Measurements from ENCODE around the gene BAG1. TPM values are rescaled to one million over a fixed set of nuclear protein-coding genes. Genes with fewer than 3 reads are reported as not detected.
A peak's percentile ranks its signal among the peaks of the same experiment; 100 is the strongest.

Gene BAG1
- total and polyA plus RNA-seq, 7 experiments from 2014 or later: 48.6 to 90.5 (median 65.0) TPM

DNA sequence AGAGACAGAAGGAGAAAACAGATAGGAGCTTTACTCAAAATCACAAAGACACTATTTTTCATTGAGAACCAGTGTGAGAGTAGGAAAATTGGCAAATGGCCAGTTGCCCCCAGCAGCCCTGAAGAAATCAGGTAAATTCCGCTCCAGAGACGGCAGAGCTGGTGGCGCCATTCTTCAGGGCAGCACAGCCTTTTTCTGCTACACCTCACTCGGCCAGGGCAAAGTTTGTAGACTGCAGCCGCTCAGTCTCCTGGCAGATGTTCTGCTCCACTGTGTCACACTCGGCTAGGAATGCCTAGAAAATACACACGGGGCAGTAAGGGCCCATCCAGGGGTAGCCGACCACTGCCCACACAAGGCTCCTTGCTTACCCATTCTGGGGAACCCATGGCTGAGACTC lies 9.5 kb downstream of the BAG1 start:
- Histone ChIP-seq H3K36me3 (ENCODE audit: control insufficient read depth in 2 of 3, insufficient read depth in 3 of 3, low read length in 3 of 3) (peaks cover 12 to 76% (median 22%) of the 10 kb centered on the region in 3 experiments), H3K4me3 (ENCODE audit: low read length) (no peak overlapping the region), H3K27me3 (ENCODE audit: control insufficient read depth in 2 of 2, insufficient read depth in 2 of 2, low read length in 2 of 2) (no peaks in the 10 kb centered on the region), H3K27ac (ENCODE audit: low read depth, low read length) (no peak overlapping the region), H3K4me1 (ENCODE audit: control insufficient read depth in 2 of 2, insufficient read depth in 2 of 2, low read length in 2 of 2) (no peaks in the 10 kb centered on the region), H3K9me3 (ENCODE audit: control insufficient read depth in 2 of 3, low read length in 3 of 3) (no peaks in the 10 kb centered on the region)
- no peaks in the 10 kb centered on the region for H3K9me3 Mint-ChIP-seq
- intact Hi-C loops (cut with micrococcal nuclease): no loop called here
- peaks cover 0 to 12% (median 4%) of the 10 kb centered on the region in 7 donors for H3K4me1 Mint-ChIP-seq
- ChIA-PET POLR2A (interaction anchor here (0.9 kb wide), 1 partner anchor 10 kb away, joined by 3 read pairs; the partner anchor contains the start of genes BAG1 and CHMP5), CTCF (interaction anchor here (0.5 kb wide), 1 partner anchor 559 kb away, joined by 3 read pairs; no protein-coding TSS in a partner anchor)
- no peaks in the 10 kb centered on the region for H3K27me3 Mint-ChIP-seq
- H3K27ac Mint-ChIP-seq: no peak overlapping the region
- ATAC-seq (no peak), DNase-seq (no peak)
- peaks cover 12 to 48% (median 29%) of the 10 kb centered on the region in 5 donors for H3K36me3 Mint-ChIP-seq
- no peak overlapping the region for H3K4me3 Mint-ChIP-seq

DNA sequence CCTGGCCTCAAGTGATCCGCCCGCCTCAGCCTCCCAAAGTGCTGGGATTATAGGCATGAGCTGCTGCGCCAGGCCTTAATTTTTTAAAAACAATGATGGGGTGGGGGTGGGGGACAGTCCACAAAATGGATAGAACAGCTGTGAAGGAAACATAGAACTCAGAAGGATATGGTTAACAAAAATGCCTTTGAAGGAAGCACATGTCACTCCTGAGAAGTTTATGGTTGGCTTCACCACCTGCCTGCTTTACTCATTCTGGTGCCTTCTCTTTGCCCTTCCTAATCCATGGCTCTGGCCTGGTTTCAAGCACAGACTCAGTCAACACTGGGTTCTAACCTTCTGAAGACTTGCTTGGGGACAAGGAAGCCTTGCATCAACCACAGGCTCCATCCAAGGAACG lies 10.3 kb downstream of the BAG1 start:
- Mint-ChIP-seq H3K36me3 (peaks cover 9 to 42% (median 26%) of the 10 kb centered on the region in 5 donors), H3K27ac (no peak overlapping the region), H3K4me3 (no peak overlapping the region), H3K9me3 (no peaks in the 10 kb centered on the region), H3K4me1 (peaks cover 0 to 6% (median 1%) of the 10 kb centered on the region in 7 donors), H3K27me3 (no peaks in the 10 kb centered on the region)
- H3K9me3 ChIP-seq (ENCODE audit: control insufficient read depth in 2 of 3, low read length in 3 of 3): no peaks in the 10 kb centered on the region
- intact Hi-C loops (cut with micrococcal nuclease): no loop called here
- ChIA-PET CTCF (interaction anchor here (0.5 kb wide), 1 partner anchor 560 kb away, joined by 3 read pairs; no protein-coding TSS in a partner anchor), POLR2A (interaction anchor here (1.3 kb wide), 1 partner anchor 36 kb away, joined by 3 read pairs; the partner anchor contains the start of gene NFX1)
- H3K36me3 ChIP-seq (ENCODE audit: control insufficient read depth in 2 of 3, insufficient read depth in 3 of 3, low read length in 3 of 3): peaks cover 12 to 68% (median 14%) of the 10 kb centered on the region in 3 experiments
- H3K27me3 ChIP-seq (ENCODE audit: control insufficient read depth in 2 of 2, insufficient read depth in 2 of 2, low read length in 2 of 2): no peaks in the 10 kb centered on the region
- no peaks in the 10 kb centered on the region for H3K4me1 ChIP-seq (ENCODE audit: control insufficient read depth in 2 of 2, insufficient read depth in 2 of 2, low read length in 2 of 2)
- H3K27ac ChIP-seq (ENCODE audit: low read depth, low read length): no peak overlapping the region
- ATAC-seq (no peak), DNase-seq (no peak)
- H3K4me3 ChIP-seq (ENCODE audit: low read length): no peak overlapping the region

DNA sequence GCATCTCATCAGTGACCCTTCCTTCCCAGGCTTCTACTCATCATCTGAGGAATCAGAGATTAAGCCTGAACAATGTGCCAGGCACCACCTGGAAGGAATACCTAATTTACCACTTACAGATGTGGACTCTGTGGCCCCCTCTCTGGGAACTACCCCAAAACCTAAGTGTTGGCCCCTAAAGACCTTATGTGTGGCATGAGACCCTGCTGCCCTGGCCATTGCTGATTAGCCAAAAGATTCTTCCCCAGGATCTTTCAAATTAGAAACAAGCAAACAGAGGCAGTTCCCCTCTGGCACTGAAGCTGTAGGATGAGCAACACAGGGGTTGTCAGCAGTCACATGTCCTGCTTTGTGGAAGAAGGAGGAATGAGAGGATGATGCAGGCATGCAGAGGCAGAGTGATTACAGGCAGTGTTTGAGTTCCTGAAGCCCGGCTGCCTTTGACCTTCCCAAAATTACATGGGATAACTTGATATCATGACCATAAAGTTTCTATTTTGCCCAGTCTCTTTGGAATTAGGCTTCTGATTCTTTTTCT lies 14.0 kb downstream of the BAG1 start:
- H3K27ac Mint-ChIP-seq: peak overlapping the region in 1 of 9 donors; percentile 9
- intact Hi-C loops (cut with micrococcal nuclease): no loop called here
- no peaks in the 10 kb centered on the region for H3K9me3 ChIP-seq (ENCODE audit: control insufficient read depth in 2 of 3, low read length in 3 of 3)
- no peak for ATAC-seq
- ChIA-PET POLR2A (no interaction called here), CTCF (no interaction called here)
- no peak overlapping the region for H3K4me3 ChIP-seq (ENCODE audit: low read length)
- H3K4me3 Mint-ChIP-seq: no peak overlapping the region
- H3K36me3 Mint-ChIP-seq: peaks cover 4 to 36% (median 25%) of the 10 kb centered on the region in 5 donors
- DNase-seq: no peak
- no peak overlapping the region for H3K27ac ChIP-seq (ENCODE audit: low read depth, low read length)
- no peaks in the 10 kb centered on the region for H3K9me3 Mint-ChIP-seq
- no peaks in the 10 kb centered on the region for H3K4me1 ChIP-seq (ENCODE audit: control insufficient read depth in 2 of 2, insufficient read depth in 2 of 2, low read length in 2 of 2)
- H3K27me3 ChIP-seq (ENCODE audit: control insufficient read depth in 2 of 2, insufficient read depth in 2 of 2, low read length in 2 of 2): no peaks in the 10 kb centered on the region
- H3K4me1 Mint-ChIP-seq: peaks cover 0 to 4% (median 0%) of the 10 kb centered on the region in 7 donors
- no peaks in the 10 kb centered on the region for H3K27me3 Mint-ChIP-seq
- peaks cover 0 to 43% (median 4%) of the 10 kb centered on the region in 3 experiments for H3K36me3 ChIP-seq (ENCODE audit: control insufficient read depth in 2 of 3, insufficient read depth in 3 of 3, low read length in 3 of 3)

DNA sequence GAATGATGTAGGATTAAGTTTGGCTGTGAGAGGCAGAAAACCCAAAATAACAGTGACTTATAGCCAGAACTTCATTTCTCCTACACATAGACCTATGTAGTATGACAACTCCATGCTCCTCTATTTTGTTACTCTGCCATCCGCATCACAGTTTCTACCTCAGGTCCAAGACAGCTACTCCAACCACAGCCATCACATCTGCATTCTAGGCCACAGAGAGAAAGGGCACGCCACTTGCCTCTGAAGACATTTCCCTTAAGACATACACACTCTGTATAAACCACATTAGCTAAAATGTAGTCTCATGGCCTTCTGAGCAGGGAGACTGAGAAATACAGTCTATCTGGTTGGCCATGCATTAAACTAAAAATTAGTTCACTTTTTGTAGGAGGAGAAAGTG lies 14.5 kb downstream of the BAG1 start:
- intact Hi-C loops (cut with micrococcal nuclease): no loop called here
- POLR2A ChIA-PET: no interaction called here
- ATAC-seq (no peak), DNase-seq (no peak)
- no peaks in the 10 kb centered on the region for H3K9me3 ChIP-seq (ENCODE audit: control insufficient read depth in 2 of 3, low read length in 3 of 3)
- H3K27ac Mint-ChIP-seq: peak overlapping the region in 2 of 9 donors; percentile 35 to 47
- H3K4me1 Mint-ChIP-seq: peaks cover 0 to 4% (median 0%) of the 10 kb centered on the region in 7 donors
- H3K4me1 ChIP-seq (ENCODE audit: control insufficient read depth in 2 of 2, insufficient read depth in 2 of 2, low read length in 2 of 2): no peaks in the 10 kb centered on the region
- peaks cover 0 to 37% (median 4%) of the 10 kb centered on the region in 3 experiments for H3K36me3 ChIP-seq (ENCODE audit: control insufficient read depth in 2 of 3, insufficient read depth in 3 of 3, low read length in 3 of 3)
- H3K27me3 Mint-ChIP-seq: no peaks in the 10 kb centered on the region
- H3K36me3 Mint-ChIP-seq: peaks cover 3 to 33% (median 25%) of the 10 kb centered on the region in 5 donors
- CTCF ChIA-PET: no interaction called here
- no peaks in the 10 kb centered on the region for H3K27me3 ChIP-seq (ENCODE audit: control insufficient read depth in 2 of 2, insufficient read depth in 2 of 2, low read length in 2 of 2)
- H3K9me3 Mint-ChIP-seq: no peaks in the 10 kb centered on the region
- H3K27ac ChIP-seq (ENCODE audit: low read depth, low read length): no peak overlapping the region
- no peak overlapping the region for H3K4me3 Mint-ChIP-seq
- no peak overlapping the region for H3K4me3 ChIP-seq (ENCODE audit: low read length)

GRCh38 chr9:33249087-33249658 lies 15.3 kb downstream of the BAG1 start:
- ChIA-PET CTCF (no interaction called here), POLR2A (no interaction called here)
- no peaks in the 10 kb centered on the region for H3K27me3 Mint-ChIP-seq
- H3K4me1 Mint-ChIP-seq: peaks cover 0 to 4% (median 0%) of the 10 kb centered on the region in 7 donors
- no peaks in the 10 kb centered on the region for H3K27me3 ChIP-seq (ENCODE audit: control insufficient read depth in 2 of 2, insufficient read depth in 2 of 2, low read length in 2 of 2)
- no peak overlapping the region for H3K4me3 ChIP-seq (ENCODE audit: low read length)
- H3K4me1 ChIP-seq (ENCODE audit: control insufficient read depth in 2 of 2, insufficient read depth in 2 of 2, low read length in 2 of 2): no peaks in the 10 kb centered on the region
- H3K27ac Mint-ChIP-seq: peak overlapping the region in 3 of 9 donors; percentile 44 to 67 (median 49)
- ATAC-seq (peak; percentile 26), DNase-seq (no peak)
- peaks cover 0 to 29% (median 4%) of the 10 kb centered on the region in 3 experiments for H3K36me3 ChIP-seq (ENCODE audit: control insufficient read depth in 2 of 3, insufficient read depth in 3 of 3, low read length in 3 of 3)
- no peaks in the 10 kb centered on the region for H3K9me3 Mint-ChIP-seq
- H3K27ac ChIP-seq (ENCODE audit: low read depth, low read length): no peak overlapping the region
- H3K4me3 Mint-ChIP-seq: no peak overlapping the region
- H3K36me3 Mint-ChIP-seq: peaks cover 3 to 26% (median 19%) of the 10 kb centered on the region in 5 donors
- H3K9me3 ChIP-seq (ENCODE audit: control insufficient read depth in 2 of 3, low read length in 3 of 3): no peaks in the 10 kb centered on the region
- intact Hi-C loops (cut with micrococcal nuclease): no loop called here

DNA sequence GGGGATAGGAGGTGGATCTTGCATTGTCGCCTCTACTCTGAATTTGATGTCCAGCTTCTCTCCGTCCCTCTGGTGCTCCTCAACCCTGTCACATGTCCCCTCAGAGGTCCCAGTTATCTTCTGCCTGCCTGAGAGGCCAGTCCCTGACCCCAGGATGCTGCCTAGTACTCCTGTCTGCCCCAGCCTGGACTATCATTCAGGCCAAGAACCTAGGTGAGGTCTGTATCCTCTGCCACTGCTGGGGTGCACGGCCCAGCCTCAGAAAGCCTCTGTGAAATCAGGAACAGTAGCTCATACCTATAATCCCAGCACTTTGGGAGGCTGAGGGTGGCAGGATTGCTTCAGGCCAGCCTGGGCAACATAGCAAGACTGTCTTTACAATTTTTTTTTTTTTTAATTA lies 15.9 kb downstream of the BAG1 start:
- Mint-ChIP-seq H3K36me3 (peaks cover 3 to 26% (median 19%) of the 10 kb centered on the region in 5 donors), H3K9me3 (no peaks in the 10 kb centered on the region), H3K27ac (no peak overlapping the region), H3K4me3 (no peak overlapping the region), H3K27me3 (no peaks in the 10 kb centered on the region), H3K4me1 (peaks cover 0 to 10% (median 0%) of the 10 kb centered on the region in 7 donors)
- ATAC-seq (no peak), DNase-seq (no peak)
- intact Hi-C loops (cut with micrococcal nuclease): no loop called here
- no peaks in the 10 kb centered on the region for H3K4me1 ChIP-seq (ENCODE audit: control insufficient read depth in 2 of 2, insufficient read depth in 2 of 2, low read length in 2 of 2)
- H3K27me3 ChIP-seq (ENCODE audit: control insufficient read depth in 2 of 2, insufficient read depth in 2 of 2, low read length in 2 of 2): no peaks in the 10 kb centered on the region
- H3K36me3 ChIP-seq (ENCODE audit: control insufficient read depth in 2 of 3, insufficient read depth in 3 of 3, low read length in 3 of 3): peaks cover 0 to 24% (median 4%) of the 10 kb centered on the region in 3 experiments
- POLR2A ChIA-PET: no interaction called here
- CTCF ChIA-PET: no interaction called here
- H3K4me3 ChIP-seq (ENCODE audit: low read length): no peak overlapping the region
- no peaks in the 10 kb centered on the region for H3K9me3 ChIP-seq (ENCODE audit: control insufficient read depth in 2 of 3, low read length in 3 of 3)
- H3K27ac ChIP-seq (ENCODE audit: low read depth, low read length): no peak overlapping the region
